GM18907 (cell line): ENCODE data around the gene PCBP4.

ENCODE experiments used
- ATAC-seq: cut with Tn5 transposase; IDR thresholded peaks from one replicate; pipeline ENCODE4 v1.9.1; 2021; ENCODE audit warnings: mild to moderate bottlenecking, moderate library complexity; ENCODE audit not compliant: unreplicated experiment

Gene PCBP4

DNA sequence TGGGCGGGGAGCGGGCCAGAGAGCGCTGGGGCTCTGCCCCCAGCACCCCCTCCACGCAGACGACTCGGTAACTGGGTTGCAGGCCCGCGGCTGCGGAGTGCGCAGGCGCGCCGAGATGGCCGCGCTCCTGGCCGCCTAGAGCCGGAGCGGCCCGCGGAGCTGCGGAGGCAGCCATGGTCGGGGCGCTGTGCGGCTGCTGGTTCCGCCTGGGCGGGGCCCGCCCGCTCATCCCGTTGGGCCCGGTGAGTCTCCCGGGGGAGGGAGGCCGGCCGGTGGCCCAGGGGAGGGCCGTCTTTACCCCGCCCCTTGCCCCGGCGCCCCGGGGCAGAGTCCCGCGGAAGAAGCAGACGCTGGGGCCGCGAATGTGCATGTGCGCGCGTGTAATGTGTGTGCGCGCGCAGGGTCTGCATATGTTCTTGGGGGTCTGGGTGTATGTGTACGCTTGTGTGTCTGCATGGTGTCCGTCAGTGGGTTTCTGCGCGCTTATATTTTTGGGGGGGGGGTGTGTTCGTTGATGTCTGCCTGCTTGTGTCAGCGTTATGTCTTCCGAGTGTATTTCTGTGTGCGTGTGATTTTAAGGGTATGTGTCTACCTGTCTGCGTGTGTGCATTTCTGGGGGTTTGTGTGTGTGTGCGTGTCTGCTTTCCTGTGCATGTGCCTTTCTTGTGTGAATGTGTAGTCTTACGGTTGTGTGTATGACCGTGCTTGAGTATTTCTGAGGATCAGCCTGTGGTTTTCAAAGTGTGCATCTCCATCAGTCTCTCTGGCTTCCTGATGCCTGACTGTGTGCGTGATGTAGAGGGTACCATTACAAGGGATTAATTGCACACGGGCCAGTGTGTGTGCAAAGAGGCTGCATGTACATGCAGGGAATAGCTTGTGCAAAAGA lies 8.0 kb upstream of the PCBP4 start, which contains the start of gene ABHD14A:
Gene ABHD14A, plus strand, starts transcription at position 102 of the 889 bp plus-strand sequence. Its CDS starts 72 bp downstream, at position 174.
- peak; percentile 54 for ATAC-seq

DNA sequence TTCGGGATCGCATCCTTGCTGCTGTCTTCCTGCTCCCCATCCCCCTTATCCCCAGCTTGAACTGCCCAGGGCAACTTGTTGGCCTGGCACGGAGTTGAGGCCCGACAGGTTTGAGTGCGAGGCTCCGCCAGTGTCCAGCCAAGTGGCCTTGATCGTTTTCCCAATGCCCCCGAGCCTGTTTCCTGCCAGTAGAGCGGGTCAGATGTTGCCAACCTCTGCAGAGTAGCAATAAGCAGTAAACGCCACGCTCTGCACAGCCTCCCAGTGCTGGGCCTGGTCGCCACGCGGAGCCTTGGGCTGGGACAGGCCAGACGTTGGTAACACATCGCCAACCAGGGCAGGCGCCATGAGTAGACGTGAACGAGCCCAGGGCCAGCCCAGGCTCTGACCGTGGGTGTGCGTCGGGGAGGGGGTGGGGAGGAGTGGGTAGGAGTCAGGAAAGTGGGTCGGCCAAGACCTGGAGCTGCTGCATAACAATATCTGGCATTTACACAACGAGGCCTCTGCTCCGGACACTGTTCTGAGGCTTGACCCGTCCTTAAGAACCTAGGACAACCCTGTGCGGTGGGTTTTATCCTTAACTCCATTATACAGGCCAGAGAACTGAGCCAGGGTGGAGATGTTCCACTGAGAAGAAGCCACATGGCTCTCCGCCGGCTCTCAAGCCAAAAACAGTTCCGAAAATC lies 7.2 kb upstream of the PCBP4 start:
- ATAC-seq: peak; percentile 10

DNA sequence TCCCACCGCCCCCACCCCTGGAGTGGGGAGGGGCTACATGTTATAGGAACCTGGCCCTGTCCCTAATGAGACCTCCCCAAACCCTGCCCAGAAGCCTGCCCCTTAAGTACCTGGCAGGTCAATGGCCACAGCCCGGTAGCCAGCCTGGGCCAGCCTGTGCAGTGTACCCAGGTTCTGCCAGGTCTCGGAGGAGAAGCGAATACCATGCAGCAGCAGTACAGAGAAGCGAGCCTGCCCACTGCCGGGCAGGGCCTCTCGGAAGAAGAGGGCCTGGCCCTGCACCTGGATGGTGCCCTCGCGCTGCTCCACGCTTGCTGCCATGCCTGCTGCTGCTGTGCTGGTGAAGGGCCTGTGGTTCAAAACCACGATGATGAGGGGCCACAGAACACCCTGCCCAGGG lies 4.1 kb upstream of the PCBP4 start:
- ATAC-seq: no peak

DNA sequence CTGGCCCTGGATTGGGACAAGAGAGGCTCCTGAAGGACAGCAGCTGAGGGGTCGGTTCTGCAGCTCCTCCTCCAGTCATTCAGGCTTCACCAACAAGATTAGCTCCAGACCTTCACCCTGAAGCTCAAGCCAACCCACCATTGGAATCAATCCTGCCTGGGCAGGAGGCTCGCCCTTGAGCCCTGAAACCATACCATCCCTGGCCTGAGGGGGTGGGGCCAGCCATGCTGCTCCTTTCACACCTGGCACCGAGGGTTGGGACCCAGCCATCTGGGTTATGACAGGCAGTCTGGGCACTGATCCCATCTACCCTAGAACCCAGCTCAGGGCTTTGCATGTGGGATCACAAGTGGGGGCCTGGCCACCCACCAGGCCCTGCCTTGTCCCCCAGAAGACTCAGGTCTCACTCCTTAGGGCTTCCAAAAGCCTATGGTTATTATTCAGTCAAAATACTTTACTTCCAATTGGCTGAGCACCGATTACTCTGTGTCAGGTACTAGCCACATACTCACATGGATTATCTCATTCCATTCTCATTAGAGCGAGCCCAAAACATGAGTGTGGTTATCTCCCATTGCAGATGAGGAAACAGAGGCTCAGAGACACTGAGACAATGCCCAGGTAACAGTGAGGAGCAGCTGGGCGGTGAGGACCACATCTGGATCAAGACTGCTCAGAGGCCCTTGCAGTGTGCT lies 3.5 kb upstream of the PCBP4 start:
- no peak for ATAC-seq

DNA sequence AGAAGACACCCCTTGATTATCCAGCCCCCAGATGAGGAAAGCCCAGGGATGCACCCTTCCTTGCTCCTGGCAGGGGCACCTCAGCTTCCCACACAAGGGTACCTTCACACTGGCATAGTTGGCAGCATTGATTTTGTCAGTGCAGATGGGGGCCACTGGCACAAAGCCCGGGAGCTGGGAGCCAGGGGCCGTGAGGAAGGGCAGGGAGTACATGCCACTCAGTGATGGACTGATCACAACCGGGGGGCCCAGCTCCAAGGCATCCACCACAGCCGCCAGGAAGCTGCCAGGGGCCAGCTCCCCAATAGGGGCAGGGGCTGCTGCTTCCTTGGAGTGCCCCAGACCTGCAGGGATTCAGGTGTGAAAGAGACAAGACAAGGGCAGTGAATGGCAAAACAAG lies 2.6 kb upstream of the PCBP4 start:
- ATAC-seq: no peak

DNA sequence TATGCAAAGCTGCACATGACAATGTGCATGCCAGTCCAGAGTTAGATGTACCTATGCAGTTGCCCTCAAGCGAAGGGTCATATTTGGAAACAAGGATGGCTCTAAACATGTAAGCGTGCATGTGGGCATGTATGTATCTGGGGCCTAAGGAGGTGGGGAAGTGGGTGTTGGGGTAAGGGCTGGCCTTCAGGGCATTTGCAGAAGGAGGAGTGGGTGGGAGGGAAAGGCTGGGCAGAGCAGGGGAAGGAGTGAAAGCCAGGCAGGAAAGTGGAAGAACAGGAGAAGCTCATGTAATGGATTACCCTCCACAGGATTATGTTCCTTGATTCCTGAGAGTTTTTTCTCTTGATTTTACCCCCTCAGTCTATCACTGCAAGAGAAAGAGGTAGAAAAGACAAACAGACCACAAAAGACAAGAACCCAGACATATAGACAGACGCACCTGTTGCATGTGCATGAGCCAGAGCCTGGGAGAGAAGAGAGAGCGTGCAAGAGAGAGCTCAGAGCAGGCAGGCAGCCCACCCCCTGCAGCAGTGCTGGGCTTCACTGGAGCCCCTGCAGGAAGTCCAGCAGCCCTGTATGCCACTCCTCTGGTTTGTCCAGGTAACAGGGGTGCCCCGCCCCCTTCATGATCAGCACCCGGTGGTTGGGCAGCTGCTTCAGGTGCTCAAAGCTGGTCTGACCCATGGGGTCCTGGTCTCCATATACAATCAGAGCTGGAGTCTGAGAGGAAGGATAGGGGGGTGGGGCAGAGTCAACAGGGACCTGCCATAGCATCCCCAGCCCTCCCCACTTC lies 1.8 kb upstream of the PCBP4 start:
- no peak for ATAC-seq

DNA sequence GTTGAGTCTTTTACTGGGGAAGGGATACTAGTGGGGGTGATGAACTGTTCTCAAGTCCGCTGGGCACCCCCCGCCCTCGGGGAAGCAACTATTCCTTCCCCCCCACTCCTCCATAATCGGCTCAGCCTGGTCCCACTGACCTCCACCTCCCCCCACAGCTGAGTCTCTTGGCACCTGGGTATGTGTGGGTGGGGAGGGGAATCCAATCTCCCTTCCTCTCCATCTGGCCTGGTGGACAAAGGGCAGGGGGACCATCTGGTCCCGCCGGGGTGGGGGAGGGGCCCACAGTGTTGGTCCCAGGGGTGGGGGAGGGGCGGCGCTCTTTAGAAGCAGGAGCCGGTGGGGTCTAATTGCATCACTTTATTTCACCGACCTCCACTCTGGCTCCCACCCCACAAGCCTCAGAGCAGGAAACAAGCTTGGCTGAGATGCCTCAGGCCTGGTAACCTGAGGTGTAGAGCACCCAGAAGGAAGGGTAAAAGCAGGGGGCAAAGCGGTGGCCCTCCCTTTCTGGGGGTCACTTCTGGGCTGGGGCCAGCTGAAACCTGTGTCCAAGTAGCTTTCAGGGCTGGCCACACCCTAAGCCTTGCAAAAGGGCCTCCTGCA lies 1.0 kb upstream of the PCBP4 start:
- no peak for ATAC-seq

DNA sequence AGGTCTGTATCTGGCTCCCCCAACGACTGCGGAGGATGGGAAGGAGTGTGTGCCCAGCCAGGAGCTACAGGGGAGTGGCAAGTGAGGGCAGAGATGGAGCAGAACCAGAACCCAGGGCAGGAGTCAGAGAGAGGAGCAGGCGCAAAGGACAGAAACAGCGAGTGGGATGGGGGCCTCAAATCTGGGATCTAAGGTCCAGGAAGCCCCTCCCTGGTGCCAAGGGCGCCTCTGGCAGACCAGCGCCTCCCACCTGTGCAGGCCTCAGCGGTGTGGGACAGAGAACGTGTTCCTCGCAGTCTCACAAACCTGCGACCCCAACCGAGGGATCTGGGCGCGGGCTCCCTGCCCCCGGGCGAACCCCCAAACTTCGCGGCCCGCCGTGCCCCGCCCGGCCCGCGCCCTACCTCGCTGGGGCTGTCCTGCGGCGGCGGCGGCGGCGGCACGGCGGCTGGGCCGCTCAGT lies 301 bp downstream of the PCBP4 start:
- ATAC-seq: no peak

DNA sequence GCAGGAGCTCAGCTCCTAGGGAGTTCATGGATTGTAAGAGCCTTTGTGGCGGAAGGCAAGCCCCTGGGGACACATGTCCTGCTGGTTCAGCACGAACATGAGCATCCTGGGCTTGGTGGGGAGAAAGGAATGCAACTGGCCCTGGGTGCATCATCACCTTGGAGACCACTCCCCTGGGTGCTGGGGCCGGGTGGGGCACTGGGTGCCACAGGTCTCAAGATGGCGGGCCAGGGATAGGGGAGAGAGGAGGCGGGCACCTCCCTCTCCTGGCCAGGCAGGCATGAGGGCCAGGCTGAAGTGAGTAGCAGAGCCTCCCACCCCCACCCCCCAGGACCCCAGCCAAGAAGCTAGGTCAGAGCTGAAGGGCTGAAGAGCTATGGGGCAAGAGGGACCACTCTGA lies 768 bp downstream of the PCBP4 start:
- ATAC-seq: no peak

DNA sequence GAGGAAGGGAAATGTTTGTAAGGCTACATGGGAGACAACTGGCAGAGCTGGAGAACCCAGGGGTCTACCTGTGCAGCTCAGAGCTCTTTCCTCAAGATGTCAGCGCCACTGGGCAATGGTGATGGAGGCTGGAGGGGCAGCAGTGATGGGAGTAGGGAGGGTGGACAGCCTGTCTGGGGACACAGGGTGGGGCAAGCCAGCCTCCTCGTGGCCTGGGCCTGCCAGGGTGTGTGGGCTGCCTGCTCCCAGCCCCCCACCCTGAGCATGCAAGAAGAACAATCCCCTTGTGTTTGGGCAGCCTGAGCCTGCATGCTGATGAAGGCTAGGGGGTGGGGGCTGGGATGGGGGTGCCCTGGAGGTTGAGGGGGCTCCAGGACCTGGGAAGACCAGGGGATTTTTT lies 1.2 kb downstream of the PCBP4 start:
- ATAC-seq: no peak

DNA sequence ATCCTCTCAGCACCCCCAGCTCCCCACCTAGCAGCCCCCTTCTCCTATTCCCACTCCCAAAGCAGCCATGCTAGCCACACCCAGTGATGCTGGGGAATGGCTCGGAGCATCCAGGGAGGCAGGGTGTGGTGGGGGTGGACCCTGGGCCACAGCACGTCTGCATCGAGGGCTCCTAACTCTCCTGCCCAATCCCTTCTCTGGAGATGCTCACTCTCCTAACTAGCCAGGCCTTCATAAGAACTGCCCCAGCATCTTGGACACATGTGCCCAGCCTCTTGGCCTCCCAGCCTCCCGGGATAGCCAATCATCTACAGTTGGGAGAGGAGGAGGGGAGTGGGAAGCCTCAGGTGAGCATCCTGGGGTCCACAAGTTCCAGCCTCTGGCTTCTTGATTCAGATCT lies 2.7 kb downstream of the PCBP4 start:
- no peak for ATAC-seq

DNA sequence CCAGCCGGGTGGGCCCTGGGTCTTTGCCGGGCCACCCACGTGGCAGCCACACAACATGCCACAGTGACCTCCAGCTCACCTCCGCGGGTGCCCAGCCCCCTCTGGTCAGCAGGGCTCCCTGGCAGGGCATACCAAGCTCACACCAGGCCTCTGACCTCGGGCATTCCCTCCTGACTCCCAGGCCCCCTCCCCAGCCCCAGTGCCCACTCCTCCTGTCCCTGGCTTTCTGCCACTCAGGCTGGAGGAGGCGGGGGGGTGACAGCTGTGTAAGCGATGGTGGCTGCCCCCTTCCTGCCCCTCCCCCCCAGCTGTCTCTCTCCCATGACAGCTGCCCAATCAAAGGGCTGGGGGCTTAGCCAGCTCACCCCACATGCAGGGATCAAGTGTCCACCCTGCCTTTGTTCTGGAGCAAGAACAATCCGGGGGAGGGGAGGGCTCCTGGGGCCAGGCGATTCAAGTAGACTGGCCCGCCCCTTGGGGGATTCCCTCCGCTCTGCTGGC lies 3.3 kb downstream of the PCBP4 start:
- ATAC-seq: no peak

DNA sequence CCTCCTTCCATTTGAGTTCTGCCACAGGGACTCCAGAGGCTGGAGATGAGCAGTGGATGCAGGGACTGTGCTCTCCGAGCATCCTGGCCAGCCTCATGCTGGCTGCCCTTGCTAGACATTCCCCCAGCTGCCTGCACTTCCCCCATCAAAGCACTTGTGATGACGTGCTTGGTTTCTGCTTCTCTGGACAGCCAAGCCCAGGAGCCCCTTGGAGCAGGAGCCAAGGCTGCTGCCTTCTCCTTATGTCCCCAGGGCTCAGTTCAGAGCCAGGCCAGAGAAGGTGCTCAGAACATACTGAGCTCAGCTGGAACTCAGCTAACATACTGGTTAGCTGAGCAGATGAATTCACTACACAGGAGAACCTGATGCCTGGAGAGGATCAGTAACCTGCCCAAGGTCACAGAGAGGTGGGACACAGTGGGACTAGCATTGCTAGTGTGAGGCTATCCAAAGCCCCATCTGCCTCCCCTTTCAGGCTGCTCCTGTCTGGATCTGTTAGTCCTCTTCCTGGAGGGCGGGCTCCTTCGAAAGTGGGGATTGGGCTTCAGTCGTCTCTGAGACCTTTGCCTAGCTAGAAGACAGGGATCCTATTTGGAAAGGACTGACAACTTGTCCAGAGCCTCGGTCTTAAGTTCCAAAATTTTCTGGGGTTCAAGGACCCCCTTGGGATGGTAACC lies 4.3 kb downstream of the PCBP4 start:
- no peak for ATAC-seq

DNA sequence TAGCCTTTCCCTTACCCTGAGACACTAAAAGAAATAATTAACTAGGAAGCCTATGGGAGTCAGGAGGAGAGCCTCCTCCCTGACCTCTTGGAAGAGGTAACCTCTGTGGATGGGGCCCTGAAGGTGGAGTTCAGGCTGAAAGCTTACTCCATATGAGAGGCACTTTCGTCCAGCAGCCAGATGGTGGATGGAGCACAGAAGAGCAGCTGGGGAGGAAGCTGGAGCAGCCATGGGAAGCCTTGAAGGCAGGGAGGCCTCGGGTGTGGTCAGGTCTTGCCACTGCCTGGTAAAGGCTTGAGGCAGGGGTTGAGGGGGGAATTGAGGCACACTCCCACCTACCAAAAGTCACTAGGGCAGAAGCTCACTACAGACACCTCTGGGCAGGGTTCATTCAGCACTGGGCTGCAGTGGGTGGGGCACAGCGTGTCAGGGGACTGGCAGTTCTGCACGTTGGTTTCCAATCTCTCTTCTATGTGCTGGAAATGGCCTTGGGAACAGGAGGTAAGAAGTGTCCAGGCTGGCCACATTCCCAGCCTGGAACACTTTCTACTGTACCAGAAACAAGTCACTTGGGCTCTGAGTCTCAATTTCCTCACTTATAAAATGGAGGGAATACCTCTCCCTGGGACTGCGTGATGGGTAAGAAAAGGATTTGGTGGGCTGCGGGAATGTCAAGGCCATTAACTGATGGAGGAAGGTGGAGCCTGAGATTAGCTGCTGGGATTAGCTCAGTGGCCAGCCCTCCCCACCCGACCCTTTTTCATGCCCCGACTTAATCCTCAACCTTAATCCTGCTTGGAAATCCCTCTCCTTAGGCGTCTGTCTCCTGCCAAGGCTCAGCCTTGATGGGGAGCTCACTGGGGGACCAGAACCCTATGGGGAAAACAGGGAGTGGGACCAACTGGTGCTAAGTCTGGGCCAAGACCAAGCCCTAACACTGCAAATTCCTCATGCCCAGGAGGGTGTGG lies 5.4 kb downstream of the PCBP4 start:
- ATAC-seq: no peak

DNA sequence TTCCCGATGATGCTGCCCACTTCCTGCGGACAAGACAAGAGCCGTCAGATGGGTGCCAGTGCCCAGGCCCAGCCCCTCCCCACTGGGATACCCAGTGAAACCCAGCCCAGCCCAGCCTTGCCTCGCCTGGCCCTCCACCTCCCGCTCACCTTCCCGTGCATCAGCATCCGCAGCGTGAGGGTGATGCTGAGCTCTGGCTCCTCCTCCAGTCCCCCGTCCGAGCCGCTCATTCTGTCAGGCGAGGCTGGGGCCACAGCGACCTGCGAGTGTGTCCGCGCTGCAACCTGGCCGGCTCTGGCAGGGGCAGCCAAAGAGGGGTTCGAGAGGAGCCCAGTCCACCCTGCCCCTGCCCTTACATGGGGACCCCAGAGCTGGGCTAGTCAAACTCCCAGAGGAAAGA lies 6.2 kb downstream of the PCBP4 start:
- ATAC-seq: no peak

DNA sequence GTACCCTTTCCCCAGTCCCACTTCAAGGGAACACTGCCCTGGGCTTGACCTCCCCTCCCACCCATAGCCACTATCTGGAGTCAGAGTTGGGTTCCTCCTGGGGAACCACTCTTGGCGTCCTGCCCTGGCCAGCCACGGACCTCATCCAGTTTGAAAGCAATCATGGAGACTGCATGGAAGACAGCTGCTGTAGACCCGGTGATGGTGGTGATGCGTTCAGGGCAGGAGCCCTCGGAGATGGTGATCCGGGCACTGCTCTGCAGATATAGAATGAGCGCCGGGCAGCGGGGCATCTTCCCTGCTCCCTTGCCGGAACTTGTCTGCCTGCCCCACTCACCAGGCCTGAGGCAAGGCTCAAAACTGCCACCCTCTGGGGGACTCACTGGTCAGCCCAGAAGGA lies 6.9 kb downstream of the PCBP4 start:
- ATAC-seq: no peak

DNA sequence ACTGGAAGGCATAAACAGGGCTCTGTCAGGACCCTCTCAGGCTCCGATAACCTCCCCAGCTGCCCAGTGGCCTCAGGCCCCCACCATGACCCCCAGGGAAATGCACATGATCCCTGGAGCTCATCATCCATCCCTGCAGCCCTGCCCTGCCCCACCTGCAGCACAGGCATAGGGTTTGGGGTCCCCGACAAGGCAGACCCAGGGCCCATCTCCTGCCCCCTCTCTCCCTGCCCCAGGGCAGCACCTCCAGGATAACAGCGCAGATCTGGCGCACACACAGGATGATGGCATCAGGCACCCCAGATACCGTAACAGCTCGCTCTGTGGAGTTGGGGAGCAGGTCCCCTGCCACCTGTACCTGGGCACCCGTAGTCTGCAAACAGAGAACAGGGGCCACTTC lies 7.6 kb downstream of the PCBP4 start:
- no peak for ATAC-seq
